WERI-Rb-1 (cell line): ENCODE results near the gene ZNF627.

Source experiments
- DNase-seq: peaks from one replicate; pipeline ENCODE4 v3.0.0-alpha.2; 2020
- H3K27ac ChIP-seq: fragments of 250-450 bp; sonication (Bioruptor Pico); 2 replicates; pipeline ENCODE4 v1.5.1; 2020; ENCODE audit warnings: mild to moderate bottlenecking, moderate library complexity
- H3K27me3 ChIP-seq: fragments of 250-450 bp; sonication (Bioruptor Pico); 2 replicates; pipeline ENCODE4 v1.5.1; 2021; ENCODE audit warnings: mild to moderate bottlenecking, low read depth, moderate library complexity; ENCODE audit not compliant: insufficient read depth, severe bottlenecking
- H3K36me3 ChIP-seq: fragments of 250-450 bp; sonication (Bioruptor Pico); 2 replicates; pipeline ENCODE4 v1.5.1; 2020; ENCODE audit warnings: mild to moderate bottlenecking, moderate library complexity
- H3K4me3 ChIP-seq: 2 replicates; pipeline ENCODE4 v1.5.1; 2011; ENCODE audit warnings: low read depth, mild to moderate bottlenecking, control low read depth, low read length
- H3K9me3 ChIP-seq: fragments of 250-450 bp; sonication (Bioruptor Pico); 2 replicates; pipeline ENCODE4 v1.5.1; 2021; ENCODE audit warnings: mild to moderate bottlenecking, moderate library complexity; ENCODE audit not compliant: severe bottlenecking
- TF ChIP-seq, protein P1 (sequence below): IDR thresholded peaks from 2 replicates; pipeline ENCODE4 v1.5.1; 2011; ENCODE audit warnings: low read depth, mild to moderate bottlenecking, control low read depth, inconsistent platforms, low read length

Gene ZNF627

GRCh38 chr19:11574689-11575088 lies 22.6 kb upstream of the ZNF627 start:
- DNase-seq: no peak
- Histone ChIP-seq H3K36me3 (no peaks in the 10 kb centered on the region), H3K4me3 (no peak overlapping the region), H3K9me3 (no peaks in the 10 kb centered on the region), H3K27ac (no peak overlapping the region), H3K27me3 (no peaks in the 10 kb centered on the region)
- TF ChIP-seq, protein P1, sequence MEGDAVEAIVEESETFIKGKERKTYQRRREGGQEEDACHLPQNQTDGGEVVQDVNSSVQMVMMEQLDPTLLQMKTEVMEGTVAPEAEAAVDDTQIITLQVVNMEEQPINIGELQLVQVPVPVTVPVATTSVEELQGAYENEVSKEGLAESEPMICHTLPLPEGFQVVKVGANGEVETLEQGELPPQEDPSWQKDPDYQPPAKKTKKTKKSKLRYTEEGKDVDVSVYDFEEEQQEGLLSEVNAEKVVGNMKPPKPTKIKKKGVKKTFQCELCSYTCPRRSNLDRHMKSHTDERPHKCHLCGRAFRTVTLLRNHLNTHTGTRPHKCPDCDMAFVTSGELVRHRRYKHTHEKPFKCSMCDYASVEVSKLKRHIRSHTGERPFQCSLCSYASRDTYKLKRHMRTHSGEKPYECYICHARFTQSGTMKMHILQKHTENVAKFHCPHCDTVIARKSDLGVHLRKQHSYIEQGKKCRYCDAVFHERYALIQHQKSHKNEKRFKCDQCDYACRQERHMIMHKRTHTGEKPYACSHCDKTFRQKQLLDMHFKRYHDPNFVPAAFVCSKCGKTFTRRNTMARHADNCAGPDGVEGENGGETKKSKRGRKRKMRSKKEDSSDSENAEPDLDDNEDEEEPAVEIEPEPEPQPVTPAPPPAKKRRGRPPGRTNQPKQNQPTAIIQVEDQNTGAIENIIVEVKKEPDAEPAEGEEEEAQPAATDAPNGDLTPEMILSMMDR: no peak

GRCh38 chr19:11576227-11576626 lies 21.1 kb upstream of the ZNF627 start:
- no peak for DNase-seq
- H3K9me3 ChIP-seq: no peaks in the 10 kb centered on the region

GRCh38 chr19:11577451-11578257 lies 19.6 kb upstream of the ZNF627 start, which contains the start of gene ACP5:
TSS of gene ACP5 (minus strand) at chr19:11577645. CDS start at chr19:11577317, 328 bp downstream.
- DNase-seq: peak; percentile 68
- Histone ChIP-seq H3K9me3 (no peaks in the 10 kb centered on the region), H3K36me3 (no peaks in the 10 kb centered on the region), H3K4me3 (peak within 1 kb of the TSS; percentile 32), H3K27ac (peak within 1 kb of the TSS; percentile 77), H3K27me3 (no peaks in the 10 kb centered on the region)
- TF ChIP-seq, protein P1: no peak

More at GRCh38 chr19:11576227-11576626, 21.1 kb upstream of the ZNF627 start:
- H3K4me3 ChIP-seq: no peak overlapping the region
- H3K36me3 ChIP-seq: no peaks in the 10 kb centered on the region
- no peak overlapping the region for H3K27ac ChIP-seq
- H3K27me3 ChIP-seq: no peaks in the 10 kb centered on the region
- TF ChIP-seq, protein P1: no peak

DNA sequence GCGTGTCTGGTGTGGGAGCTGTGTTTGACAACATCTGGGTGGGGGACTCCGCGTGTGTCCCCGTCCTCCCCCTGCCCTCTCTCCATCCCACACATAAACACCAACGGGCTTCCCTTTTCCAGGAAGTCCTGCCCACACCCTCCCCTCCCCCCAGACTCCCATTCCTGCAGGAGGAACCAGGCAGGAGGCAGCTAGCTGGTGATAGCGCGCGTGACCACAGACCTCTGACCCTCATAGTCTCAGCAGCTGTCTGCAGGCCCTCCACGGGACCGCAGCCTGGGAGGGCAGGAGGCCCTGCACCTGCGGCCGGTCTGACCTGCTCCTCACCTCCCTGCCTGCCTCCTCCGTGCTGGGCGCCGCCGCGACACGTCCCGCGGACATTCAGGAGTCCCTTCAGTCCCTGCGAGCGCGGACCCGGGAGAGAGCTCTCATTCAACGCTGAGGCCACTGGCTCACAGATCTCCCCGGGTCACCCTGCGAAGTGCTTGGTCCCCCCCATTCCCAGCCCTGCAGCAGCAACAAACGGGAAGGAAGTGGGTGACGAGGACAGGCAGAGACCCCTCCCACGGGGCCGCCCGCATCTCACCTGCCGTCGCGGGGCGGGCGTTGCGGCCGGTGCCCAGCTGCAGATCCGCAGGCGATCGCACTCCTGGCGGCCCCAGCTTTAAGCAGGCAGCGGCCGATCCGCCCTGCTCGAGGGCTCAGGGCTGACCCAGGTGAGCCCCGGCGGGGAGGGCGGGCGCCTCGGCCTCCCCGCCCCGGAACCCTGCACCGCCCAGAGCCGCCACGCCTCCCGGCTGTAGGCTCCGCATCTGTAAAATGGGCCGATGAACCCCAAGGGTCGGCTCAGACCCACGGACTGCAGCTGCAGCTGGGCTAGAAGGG lies 18.8 kb upstream of the ZNF627 start:
- Histone ChIP-seq H3K27ac (no peak overlapping the region), H3K4me3 (no peak overlapping the region), H3K36me3 (no peaks in the 10 kb centered on the region), H3K27me3 (no peaks in the 10 kb centered on the region), H3K9me3 (no peaks in the 10 kb centered on the region)
- peak; percentile 19 for DNase-seq
- TF ChIP-seq, protein P1: no peak

- Histone ChIP-seq H3K27ac (no peak overlapping the region), H3K4me3 (no peak overlapping the region), H3K27me3 (no peaks in the 10 kb centered on the region), H3K36me3 (no peaks in the 10 kb centered on the region), H3K9me3 (no peaks in the 10 kb centered on the region)
- TF ChIP-seq, protein P1: no peak
- DNase-seq: no peak
These were observed 17.2 kb upstream of the ZNF627 start for GRCh38 chr19:11580116-11580515.
